ENCODE results near the gene SLC6A19.

SLC6A19 gene

GRCh38 chr5:1201327-1202025 is at the start of gene SLC6A19:
TSS of gene SLC6A19 (plus strand) at chr5:1201595. CDS start at chr5:1201651, 56 bp downstream.
- DNase-seq (ENCODE audit: extremely low spot score): no peak
- POLR2A ChIA-PET: no interaction called here
- CTCF ChIA-PET: interaction anchor here (1.1 kb wide), 1 partner anchor 15 kb away, joined by 3 read pairs; no protein-coding TSS in a partner anchor
- TF ChIP-seq CTCF (IDR thresholded peaks at IDR 0.05; ENCODE audit: control extremely low read depth, extremely low read depth, low read depth, missing control alignments): no peak

- TF ChIP-seq CTCF (IDR thresholded peaks at IDR 0.05; ENCODE audit: control extremely low read depth, extremely low read depth, low read depth, missing control alignments): no peak
- CTCF ChIA-PET: interaction anchor here (1.0 kb wide), 2 partner anchors 11 to 15 kb away, joined by 3 read pairs; no protein-coding TSS in a partner anchor
- DNase-seq (ENCODE audit: extremely low spot score): no peak
- POLR2A ChIA-PET: no interaction called here
Measured at GRCh38 chr5:1152156-1152555, 49.2 kb upstream of the SLC6A19 start.

GRCh38 chr5:1152771-1153282 is 48.6 kb upstream of the SLC6A19 start:
- DNase-seq (ENCODE audit: extremely low spot score): no peak
- ChIA-PET CTCF (interaction anchor here (1.0 to 1.3 kb wide), 4 partner anchors 12 to 15 kb away, joined by 3 read pairs; no protein-coding TSS in a partner anchor), POLR2A (no interaction called here)
- no peak for TF ChIP-seq CTCF (IDR thresholded peaks at IDR 0.05; ENCODE audit: control extremely low read depth, extremely low read depth, low read depth, missing control alignments)

GRCh38 chr5:1153428-1153827 is 48.0 kb upstream of the SLC6A19 start:
- no peak for TF ChIP-seq CTCF (IDR thresholded peaks at IDR 0.05; ENCODE audit: control extremely low read depth, extremely low read depth, low read depth, missing control alignments)
- no peak for DNase-seq (ENCODE audit: extremely low spot score)
- CTCF ChIA-PET: interaction anchor here (1.0 to 1.3 kb wide), 2 partner anchors 12 to 14 kb away, joined by 3 read pairs; no protein-coding TSS in a partner anchor
- POLR2A ChIA-PET: no interaction called here

- no peak for DNase-seq (ENCODE audit: extremely low spot score)
Measured at GRCh38 chr5:1155191-1156032, 46.0 kb upstream of the SLC6A19 start.

More at GRCh38 chr5:1155191-1156032, 46.0 kb upstream of the SLC6A19 start:
- CTCF ChIA-PET: no interaction called here
- POLR2A ChIA-PET: no interaction called here
- no peak for TF ChIP-seq CTCF (IDR thresholded peaks at IDR 0.05; ENCODE audit: control extremely low read depth, extremely low read depth, low read depth, missing control alignments)
